Measurements from ENCODE around the gene CHPF2.

CHPF2 gene

DNA sequence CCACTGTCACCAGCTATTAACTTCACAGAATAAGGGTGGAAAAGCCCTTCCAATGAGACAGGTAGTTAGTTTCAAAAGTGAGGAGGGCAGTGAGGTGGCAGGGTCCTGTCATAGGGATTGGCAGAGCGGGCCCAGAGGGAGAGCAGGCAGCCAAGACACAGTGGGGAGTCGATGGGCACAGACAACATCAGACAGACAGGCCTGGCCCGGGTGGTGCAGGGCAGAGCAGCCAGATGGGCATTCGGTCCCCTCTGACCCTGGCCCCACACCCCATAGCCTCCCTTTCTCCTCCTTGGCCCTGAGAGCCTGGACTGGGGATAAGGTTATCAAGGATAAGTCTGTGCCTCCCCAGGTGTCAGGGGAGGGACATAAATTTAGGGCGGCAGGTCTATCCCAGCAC is 47.6 kb downstream of the CHPF2 start:
- Histone ChIP-seq H3K4me2 (ENCODE audit: insufficient read depth, low read length) (no peak overlapping the region), H3K27ac (ENCODE audit: low read length) (no peak overlapping the region), H4K20me1 (ENCODE audit: insufficient read depth, low read length) (0 out of 2 replicates have a peak, but pooled peaks cover 3% of the 10 kb centered on the region), H3K4me3 (ENCODE audit: low read depth in 1 of 2, low read length in 2 of 2) (no peak overlapping the region), H3K79me2 (ENCODE audit: insufficient read depth, low read length) (no peaks in the 10 kb centered on the region), H3K9me3 (ENCODE audit: insufficient read depth, low read length, severe bottlenecking) (no peaks in the 10 kb centered on the region), H3K4me1 (ENCODE audit: insufficient read depth, low read length) (peaks cover 9% of the 10 kb centered on the region; the same call in 1 of the 2 replicates), H3K27me3 (ENCODE audit: insufficient read depth, low read length, poor library complexity) (peaks cover 48% of the 10 kb centered on the region), H3K36me3 (ENCODE audit: insufficient read depth, low read length) (no peaks in the 10 kb centered on the region), H3K9ac (ENCODE audit: low read depth, low read length) (no peak overlapping the region), H2AFZ (ENCODE audit: low read depth, low read length) (no peak overlapping the region)
- no peak for TF ChIP-seq EZH2 (IDR thresholded peaks at IDR 0.05; ENCODE audit: borderline replicate concordance, low read depth, low read length, severe bottlenecking)
- TF ChIP-seq, protein P1, sequence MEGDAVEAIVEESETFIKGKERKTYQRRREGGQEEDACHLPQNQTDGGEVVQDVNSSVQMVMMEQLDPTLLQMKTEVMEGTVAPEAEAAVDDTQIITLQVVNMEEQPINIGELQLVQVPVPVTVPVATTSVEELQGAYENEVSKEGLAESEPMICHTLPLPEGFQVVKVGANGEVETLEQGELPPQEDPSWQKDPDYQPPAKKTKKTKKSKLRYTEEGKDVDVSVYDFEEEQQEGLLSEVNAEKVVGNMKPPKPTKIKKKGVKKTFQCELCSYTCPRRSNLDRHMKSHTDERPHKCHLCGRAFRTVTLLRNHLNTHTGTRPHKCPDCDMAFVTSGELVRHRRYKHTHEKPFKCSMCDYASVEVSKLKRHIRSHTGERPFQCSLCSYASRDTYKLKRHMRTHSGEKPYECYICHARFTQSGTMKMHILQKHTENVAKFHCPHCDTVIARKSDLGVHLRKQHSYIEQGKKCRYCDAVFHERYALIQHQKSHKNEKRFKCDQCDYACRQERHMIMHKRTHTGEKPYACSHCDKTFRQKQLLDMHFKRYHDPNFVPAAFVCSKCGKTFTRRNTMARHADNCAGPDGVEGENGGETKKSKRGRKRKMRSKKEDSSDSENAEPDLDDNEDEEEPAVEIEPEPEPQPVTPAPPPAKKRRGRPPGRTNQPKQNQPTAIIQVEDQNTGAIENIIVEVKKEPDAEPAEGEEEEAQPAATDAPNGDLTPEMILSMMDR (IDR thresholded peaks at IDR 0.05; ENCODE audit: borderline replicate concordance, extremely low read depth, low read length, poor library complexity, severe bottlenecking): no peak
- ATAC-seq (ENCODE audit: insufficient read depth, low read depth) (no peak), DNase-seq (no peak)

DNA sequence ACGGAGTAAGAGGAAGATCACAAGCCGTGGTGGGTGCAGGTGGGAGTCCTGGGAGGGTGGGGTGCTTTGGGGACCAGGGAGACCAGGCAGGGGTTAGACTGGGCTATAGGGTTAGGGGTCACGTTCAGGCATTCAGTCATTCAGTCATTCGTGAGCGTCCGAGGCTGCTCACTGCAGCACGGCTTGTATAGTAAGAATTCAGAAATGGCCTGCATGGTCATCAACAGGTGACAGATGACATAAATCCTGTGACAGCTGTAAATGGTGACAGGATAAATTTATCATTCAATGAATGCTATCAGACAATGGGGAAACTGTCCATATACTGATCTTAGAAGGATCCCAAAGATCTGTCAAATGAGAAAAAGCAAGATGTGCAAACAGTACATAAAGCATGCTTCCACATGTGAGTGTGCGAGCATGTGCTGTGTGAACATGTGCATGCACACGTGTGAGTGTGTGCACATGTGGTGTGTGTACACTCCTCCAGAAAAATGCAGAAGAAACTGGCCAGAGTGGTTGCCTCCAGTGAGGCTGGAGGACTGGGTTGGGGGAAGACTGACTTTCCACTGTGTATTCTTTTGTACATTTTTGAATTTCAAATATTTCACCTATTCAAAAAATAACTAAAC is 48.2 kb downstream of the CHPF2 start:
- Histone ChIP-seq H3K27me3 (ENCODE audit: insufficient read depth, low read length, poor library complexity) (peaks cover 48% of the 10 kb centered on the region), H3K4me3 (ENCODE audit: low read depth in 1 of 2, low read length in 2 of 2) (no peak overlapping the region), H3K36me3 (ENCODE audit: insufficient read depth, low read length) (no peaks in the 10 kb centered on the region), H3K79me2 (ENCODE audit: insufficient read depth, low read length) (no peaks in the 10 kb centered on the region), H4K20me1 (ENCODE audit: insufficient read depth, low read length) (0 out of 2 replicates have a peak, but pooled peaks cover 3% of the 10 kb centered on the region), H2AFZ (ENCODE audit: low read depth, low read length) (no peak overlapping the region), H3K4me2 (ENCODE audit: insufficient read depth, low read length) (no peak overlapping the region), H3K9me3 (ENCODE audit: insufficient read depth, low read length, severe bottlenecking) (no peaks in the 10 kb centered on the region), H3K27ac (ENCODE audit: low read length) (no peak overlapping the region), H3K4me1 (ENCODE audit: insufficient read depth, low read length) (peaks cover 9% of the 10 kb centered on the region; the same call in 1 of the 2 replicates), H3K9ac (ENCODE audit: low read depth, low read length) (no peak overlapping the region)
- no peak for ATAC-seq (ENCODE audit: insufficient read depth, low read depth)
- DNase-seq: no peak
- TF ChIP-seq, protein P1 (IDR thresholded peaks at IDR 0.05; ENCODE audit: borderline replicate concordance, extremely low read depth, low read length, poor library complexity, severe bottlenecking): no peak
- TF ChIP-seq EZH2 (IDR thresholded peaks at IDR 0.05; ENCODE audit: borderline replicate concordance, low read depth, low read length, severe bottlenecking): no peak

DNA sequence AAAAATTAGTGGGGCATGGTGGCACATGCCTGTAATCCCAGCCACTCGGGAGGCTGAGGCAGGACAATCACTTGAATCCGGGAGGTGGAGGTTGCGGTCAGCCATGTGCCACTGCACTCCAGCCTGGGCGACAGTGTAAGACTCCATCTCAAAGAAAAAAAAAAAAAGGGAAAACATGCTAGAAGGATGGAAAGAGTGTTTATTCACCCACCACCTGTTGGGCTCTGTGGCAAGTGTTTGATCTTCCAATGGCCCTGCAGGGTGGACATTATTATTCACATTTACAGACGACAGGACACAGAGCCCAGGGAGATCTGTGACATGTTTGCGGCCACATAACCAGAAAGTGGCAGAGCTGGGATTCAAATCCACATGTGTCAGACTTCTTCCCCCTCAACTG is 49.4 kb downstream of the CHPF2 start:
- H3K9me3 ChIP-seq (ENCODE audit: insufficient read depth, low read length, severe bottlenecking): no peaks in the 10 kb centered on the region
- H3K9ac ChIP-seq (ENCODE audit: low read depth, low read length): no peak overlapping the region
- peaks cover 44% of the 10 kb centered on the region for H3K27me3 ChIP-seq (ENCODE audit: insufficient read depth, low read length, poor library complexity)
- no peak overlapping the region for H2AFZ ChIP-seq (ENCODE audit: low read depth, low read length)
- peaks cover 4% of the 10 kb centered on the region; the same call in 1 of the 2 replicates for H3K4me1 ChIP-seq (ENCODE audit: insufficient read depth, low read length)
- no peaks in the 10 kb centered on the region for H3K36me3 ChIP-seq (ENCODE audit: insufficient read depth, low read length)
- no peak overlapping the region for H3K4me2 ChIP-seq (ENCODE audit: insufficient read depth, low read length)
- no peak overlapping the region for H3K4me3 ChIP-seq (ENCODE audit: low read depth in 1 of 2, low read length in 2 of 2)
- DNase-seq (no peak), ATAC-seq (ENCODE audit: insufficient read depth, low read depth) (no peak)
- H3K27ac ChIP-seq (ENCODE audit: low read length): no peak overlapping the region
- TF ChIP-seq, protein P1 (IDR thresholded peaks at IDR 0.05; ENCODE audit: borderline replicate concordance, extremely low read depth, low read length, poor library complexity, severe bottlenecking): no peak
- TF ChIP-seq EZH2 (IDR thresholded peaks at IDR 0.05; ENCODE audit: borderline replicate concordance, low read depth, low read length, severe bottlenecking): no peak
- H3K79me2 ChIP-seq (ENCODE audit: insufficient read depth, low read length): no peaks in the 10 kb centered on the region
- 0 out of 2 replicates have a peak, but pooled peaks cover 3% of the 10 kb centered on the region for H4K20me1 ChIP-seq (ENCODE audit: insufficient read depth, low read length)

Data from DND-41 (cell line).